Measurements from ENCODE around the gene DSCAML1.

DSCAML1 gene

DNA sequence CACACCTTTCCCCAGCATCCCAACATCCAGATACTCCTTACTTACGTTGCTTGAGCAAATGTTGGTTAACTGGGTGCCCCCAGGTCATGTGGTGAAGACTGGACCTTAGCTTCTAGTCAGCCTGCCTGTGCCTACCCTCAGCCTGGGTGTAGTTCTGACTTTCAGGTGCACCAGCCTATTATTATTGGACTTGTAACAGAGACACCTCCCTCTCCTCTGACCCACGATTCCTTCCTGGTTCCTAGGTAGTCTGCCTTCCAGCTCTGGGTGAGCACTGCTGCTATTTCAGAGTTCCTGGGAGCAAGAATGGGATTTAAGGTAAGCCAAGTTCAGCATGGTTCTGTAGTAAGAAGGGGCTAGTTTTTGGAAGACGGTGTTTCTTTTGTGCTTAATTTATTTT is 138.2 kb downstream of the DSCAML1 start:
- no peak for ATAC-seq

DNA sequence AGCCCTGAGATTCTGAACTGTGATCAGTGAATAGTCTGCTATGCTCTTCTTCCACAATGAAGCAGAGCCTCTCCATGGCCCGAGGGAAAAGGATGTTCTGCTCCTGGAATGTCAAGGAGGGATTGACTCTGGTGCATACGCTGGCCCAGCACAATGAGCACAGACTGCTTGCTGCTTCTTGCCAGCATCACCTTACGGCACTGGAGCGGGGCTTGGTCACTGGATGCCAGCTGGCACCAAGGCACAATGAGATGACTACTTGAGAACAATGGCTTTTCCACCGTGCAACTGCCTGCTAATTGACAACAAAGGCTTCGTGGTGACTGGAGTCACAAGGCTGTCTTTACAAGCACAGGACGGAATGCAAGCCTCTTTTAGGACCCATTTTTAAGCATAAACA is 139.2 kb downstream of the DSCAML1 start:
- ATAC-seq, result no peak

More for the DNA sequence above, 138.2 kb downstream of the DSCAML1 start:
- no peak for TF ChIP-seq OSR1 (CRISPR knock-in tag; IDR thresholded peaks at IDR 0.05)
- TF ChIP-seq ZC3H10 (CRISPR knock-in tag; IDR thresholded peaks at IDR 0.05), result no peak
- no peak for TF ChIP-seq ISL1 (CRISPR knock-in tag; IDR thresholded peaks at IDR 0.05)
- no peak for TF ChIP-seq ZFP30 (CRISPR knock-in tag; IDR thresholded peaks at IDR 0.05)
- TF ChIP-seq TSHZ2 (CRISPR knock-in tag; IDR thresholded peaks at IDR 0.05), result no peak
- no peak for TF ChIP-seq ZNF8 (CRISPR knock-in tag; IDR thresholded peaks at IDR 0.05)
- TF ChIP-seq ZFP3 (CRISPR knock-in tag; IDR thresholded peaks at IDR 0.05), result no peak
- no peak for TF ChIP-seq TOX (CRISPR knock-in tag; IDR thresholded peaks at IDR 0.05; ENCODE audit: borderline replicate concordance)
- no peak for TF ChIP-seq PPARA (CRISPR knock-in tag; IDR thresholded peaks at IDR 0.05; ENCODE audit: borderline replicate concordance)
- TF ChIP-seq, protein P1, sequence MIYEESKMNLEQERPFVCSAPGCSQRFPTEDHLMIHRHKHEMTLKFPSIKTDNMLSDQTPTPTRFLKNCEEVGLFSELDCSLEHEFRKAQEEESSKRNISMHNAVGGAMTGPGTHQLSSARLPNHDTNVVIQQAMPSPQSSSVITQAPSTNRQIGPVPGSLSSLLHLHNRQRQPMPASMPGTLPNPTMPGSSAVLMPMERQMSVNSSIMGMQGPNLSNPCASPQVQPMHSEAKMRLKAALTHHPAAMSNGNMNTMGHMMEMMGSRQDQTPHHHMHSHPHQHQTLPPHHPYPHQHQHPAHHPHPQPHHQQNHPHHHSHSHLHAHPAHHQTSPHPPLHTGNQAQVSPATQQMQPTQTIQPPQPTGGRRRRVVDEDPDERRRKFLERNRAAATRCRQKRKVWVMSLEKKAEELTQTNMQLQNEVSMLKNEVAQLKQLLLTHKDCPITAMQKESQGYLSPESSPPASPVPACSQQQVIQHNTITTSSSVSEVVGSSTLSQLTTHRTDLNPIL (CRISPR knock-in tag; IDR thresholded peaks at IDR 0.05; ENCODE audit: low read depth), result no peak
- TF ChIP-seq POU6F1 (CRISPR knock-in tag; IDR thresholded peaks at IDR 0.05; ENCODE audit: borderline replicate concordance, low read depth), result no peak
- no peak for TF ChIP-seq ARNTL (CRISPR knock-in tag; IDR thresholded peaks at IDR 0.05; ENCODE audit: borderline replicate concordance, low read depth)

GRCh38 chr11:117654281-117655255 is 142.4 kb downstream of the DSCAML1 start:
- 0 out of 2 replicates have a peak, but pooled peaks have one; percentile 25 for TF ChIP-seq TCF4 (CRISPR knock-in tag; IDR thresholded peaks at IDR 0.05; ENCODE audit: borderline replicate concordance)
- TF ChIP-seq PPARA (CRISPR knock-in tag; IDR thresholded peaks at IDR 0.05; ENCODE audit: borderline replicate concordance), result no peak
- TF ChIP-seq ZNF565 (CRISPR knock-in tag; conservative IDR thresholded peaks at IDR 0.05; ENCODE audit: low read depth), result no peak
- no peak; the same call in 2 of the 3 replicates for ATAC-seq

More for the DNA sequence above, 139.2 kb downstream of the DSCAML1 start:
- no peak for TF ChIP-seq TOX (CRISPR knock-in tag; IDR thresholded peaks at IDR 0.05; ENCODE audit: borderline replicate concordance)

DNA sequence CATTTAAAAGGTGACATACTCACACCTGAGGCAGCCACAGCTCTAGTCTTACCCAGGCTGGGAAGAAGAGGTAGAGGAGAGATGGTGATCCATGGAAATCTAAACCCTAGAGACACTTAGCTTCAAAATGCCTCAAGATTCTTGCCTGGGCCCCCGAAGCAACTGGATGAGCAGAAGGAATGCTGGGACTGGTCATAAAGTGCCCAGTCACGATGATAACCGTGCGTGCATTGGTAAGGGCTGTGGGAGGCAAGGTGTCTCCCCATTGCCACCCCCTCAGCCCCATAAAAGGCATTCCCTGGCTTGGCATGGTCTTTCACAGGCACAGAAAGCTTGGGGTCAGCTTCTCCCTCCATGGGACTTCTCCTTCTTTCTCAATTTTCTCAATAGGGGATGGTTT is 144.5 kb downstream of the DSCAML1 start:
- no peak for ATAC-seq
- TF ChIP-seq ARNTL (CRISPR knock-in tag; IDR thresholded peaks at IDR 0.05; ENCODE audit: borderline replicate concordance, low read depth) (no peak), ZC3H10 (CRISPR knock-in tag; IDR thresholded peaks at IDR 0.05) (no peak), ZNF70 (CRISPR knock-in tag; IDR thresholded peaks at IDR 0.05) (no peak), CSRNP3 (CRISPR knock-in tag; IDR thresholded peaks at IDR 0.05) (no peak), ZNF8 (CRISPR knock-in tag; IDR thresholded peaks at IDR 0.05) (no peak), CSDC2 (CRISPR knock-in tag; IDR thresholded peaks at IDR 0.05) (no peak), POU6F1 (CRISPR knock-in tag; IDR thresholded peaks at IDR 0.05; ENCODE audit: borderline replicate concordance, low read depth) (no peak), ZFP3 (CRISPR knock-in tag; IDR thresholded peaks at IDR 0.05) (no peak), TSHZ2 (CRISPR knock-in tag; IDR thresholded peaks at IDR 0.05) (no peak), OSR1 (CRISPR knock-in tag; IDR thresholded peaks at IDR 0.05) (no peak), BACH2 (CRISPR knock-in tag; IDR thresholded peaks at IDR 0.05; ENCODE audit: borderline replicate concordance) (no peak), TOX (CRISPR knock-in tag; IDR thresholded peaks at IDR 0.05; ENCODE audit: borderline replicate concordance) (no peak), ZFP30 (CRISPR knock-in tag; IDR thresholded peaks at IDR 0.05) (no peak)

All from SK-N-SH treated with all-trans-retinoic acid at 6 μM for 48 hours (cell line).